ENCODE measurements around the gene ARHGEF1. TPM values are rescaled to one million over a fixed set of nuclear protein-coding genes. Genes with fewer than 3 reads are reported as not detected.
"Not testable (repeated sequence)": the region's sequence is repeated elsewhere in the genome, so short reads cannot be mapped to it uniquely, and the experiment has no call there.

The ARHGEF1 gene
- total RNA-seq, 1 experiment from 2014 or later, result 40.7 TPM

- H3K27me3 ChIP-seq (ENCODE audit: control insufficient read depth, insufficient read depth, low read length), result peaks cover 70% of the 10 kb centered on the region
- no peak overlapping the region for H3K4me3 ChIP-seq (ENCODE audit: insufficient read depth, low read depth, low read length)
- no peak for DNase-seq
- no peaks in the 10 kb centered on the region for H3K36me3 ChIP-seq (replicated peaks; ENCODE audit: control insufficient read depth, insufficient read depth, low read length)
These were observed 28.3 kb downstream of the ARHGEF1 start for GRCh38 chr19:41910992-41911888.

GRCh38 chr19:41911889-41912731 is 29.1 kb downstream of the ARHGEF1 start:
- Histone ChIP-seq H3K4me3 (ENCODE audit: insufficient read depth, low read depth, low read length) (peak overlapping the region; percentile 43; the same call in 1 of the 2 replicates), H3K27me3 (ENCODE audit: control insufficient read depth, insufficient read depth, low read length) (peaks cover 79% of the 10 kb centered on the region), H3K36me3 (replicated peaks; ENCODE audit: control insufficient read depth, insufficient read depth, low read length) (no peaks in the 10 kb centered on the region)
- peak; percentile 76 for DNase-seq

- H3K36me3 ChIP-seq (replicated peaks; ENCODE audit: control insufficient read depth, insufficient read depth, low read length), result no peaks in the 10 kb centered on the region
- peak overlapping the region; percentile 43 for H3K4me3 ChIP-seq (ENCODE audit: insufficient read depth, low read depth, low read length)
- DNase-seq, result peak; percentile 88
- peaks cover 86% of the 10 kb centered on the region for H3K27me3 ChIP-seq (ENCODE audit: control insufficient read depth, insufficient read depth, low read length)
These were observed 30.0 kb downstream of the ARHGEF1 start for GRCh38 chr19:41912899-41913537.

GRCh38 chr19:41913538-41914423 is 30.8 kb downstream of the ARHGEF1 start:
- H3K36me3 ChIP-seq (replicated peaks; ENCODE audit: control insufficient read depth, insufficient read depth, low read length), result no peaks in the 10 kb centered on the region
- peaks cover 88% of the 10 kb centered on the region for H3K27me3 ChIP-seq (ENCODE audit: control insufficient read depth, insufficient read depth, low read length)
- H3K4me3 ChIP-seq (ENCODE audit: insufficient read depth, low read depth, low read length), result peak overlapping the region; percentile 43; the same call in 1 of the 2 replicates
- peak; percentile 90 for DNase-seq

- H3K4me3 ChIP-seq (ENCODE audit: insufficient read depth, low read depth, low read length); DNase-seq; H3K36me3 ChIP-seq (replicated peaks; ENCODE audit: control insufficient read depth, insufficient read depth, low read length): not testable (repeated sequence)
- H3K27me3 ChIP-seq (ENCODE audit: control insufficient read depth, insufficient read depth, low read length), result peaks cover 87% of the 10 kb centered on the region
These were observed 31.4 kb downstream of the ARHGEF1 start for GRCh38 chr19:41914424-41914834.

GRCh38 chr19:41915021-41915775 is 32.2 kb downstream of the ARHGEF1 start:
- DNase-seq, result peak; percentile 77
- peaks cover 87% of the 10 kb centered on the region for H3K27me3 ChIP-seq (ENCODE audit: control insufficient read depth, insufficient read depth, low read length)
- no peaks in the 10 kb centered on the region for H3K36me3 ChIP-seq (replicated peaks; ENCODE audit: control insufficient read depth, insufficient read depth, low read length)
- peak overlapping the region; percentile 25; the same call in 1 of the 2 replicates for H3K4me3 ChIP-seq (ENCODE audit: insufficient read depth, low read depth, low read length)

GRCh38 chr19:41915776-41916414 is 32.9 kb downstream of the ARHGEF1 start:
- Histone ChIP-seq H3K4me3 (ENCODE audit: insufficient read depth, low read depth, low read length) (no peak overlapping the region), H3K27me3 (ENCODE audit: control insufficient read depth, insufficient read depth, low read length) (peaks cover 87% of the 10 kb centered on the region)

GRCh38 chr19:41917676-41918075 is 34.7 kb downstream of the ARHGEF1 start:
- Histone ChIP-seq H3K36me3 (replicated peaks; ENCODE audit: control insufficient read depth, insufficient read depth, low read length) (no peaks in the 10 kb centered on the region), H3K4me3 (ENCODE audit: insufficient read depth, low read depth, low read length) (no peak overlapping the region), H3K27me3 (ENCODE audit: control insufficient read depth, insufficient read depth, low read length) (peaks cover 87% of the 10 kb centered on the region)
- no peak for DNase-seq

More at GRCh38 chr19:41915776-41916414, 32.9 kb downstream of the ARHGEF1 start:
- no peaks in the 10 kb centered on the region for H3K36me3 ChIP-seq (replicated peaks; ENCODE audit: control insufficient read depth, insufficient read depth, low read length)
- peak; percentile 72 for DNase-seq

GRCh38 chr19:41918095-41918494 is 35.1 kb downstream of the ARHGEF1 start:
- no peak overlapping the region for H3K4me3 ChIP-seq (ENCODE audit: insufficient read depth, low read depth, low read length)
- DNase-seq, result no peak
- H3K36me3 ChIP-seq (replicated peaks; ENCODE audit: control insufficient read depth, insufficient read depth, low read length), result no peaks in the 10 kb centered on the region
- peaks cover 87% of the 10 kb centered on the region for H3K27me3 ChIP-seq (ENCODE audit: control insufficient read depth, insufficient read depth, low read length)

GRCh38 chr19:41918653-41919244 is 35.8 kb downstream of the ARHGEF1 start:
- H3K4me3 ChIP-seq (ENCODE audit: insufficient read depth, low read depth, low read length), result no peak overlapping the region
- no peak for DNase-seq

GRCh38 chr19:41919948-41920712 is 37.1 kb downstream of the ARHGEF1 start:
- H3K4me3 ChIP-seq (ENCODE audit: insufficient read depth, low read depth, low read length), result no peak overlapping the region
- peaks cover 85% of the 10 kb centered on the region for H3K27me3 ChIP-seq (ENCODE audit: control insufficient read depth, insufficient read depth, low read length)
- no peaks in the 10 kb centered on the region for H3K36me3 ChIP-seq (replicated peaks; ENCODE audit: control insufficient read depth, insufficient read depth, low read length)
- DNase-seq, result no peak

More at GRCh38 chr19:41918653-41919244, 35.8 kb downstream of the ARHGEF1 start:
- Histone ChIP-seq H3K36me3 (replicated peaks; ENCODE audit: control insufficient read depth, insufficient read depth, low read length) (no peaks in the 10 kb centered on the region), H3K27me3 (ENCODE audit: control insufficient read depth, insufficient read depth, low read length) (peaks cover 84% of the 10 kb centered on the region)
